Endothelial cell of umbilical vein (primary cell): Measurements from ENCODE around the gene GPATCH4. TPM values are rescaled to one million over a fixed set of nuclear protein-coding genes. Genes with fewer than 3 reads are reported as not detected.

ENCODE experiments used
- BruUV-seq: library from RNA; stranded (reverse); fragments of 400-500 nt; replicated peaks from 2 replicates; lab custom pipeline; 2021; lab: Mats Ljungman, UMichigan
- CTCF ChIA-PET: fragments of 300-600, 350-600 bp; sonication (Branson Sonifier 250); formaldehyde crosslinking; loops from one replicate; lab custom pipeline; 2021; ENCODE audit warnings: antibody characterized with exemption, inconsistent platforms; lab: Charles Lee
- POLR2A ChIA-PET: fragments of 300-600, 350-600 bp; sonication (Branson Sonifier 250); formaldehyde crosslinking; loops from one replicate; lab custom pipeline; 2021; ENCODE audit warnings: antibody characterized with exemption, inconsistent platforms; lab: Charles Lee
- DNase-seq: peaks from one replicate; pipeline ENCODE4 v3.0.0-alpha.2; 2011; ENCODE audit warnings: low read depth, low spot score
- FAIRE-seq: peaks from 2 replicates; lab custom pipeline; 2011; peaks lifted over from hg19 to GRCh38; lab: Jason Lieb, UNC
- H2AFZ ChIP-seq: 2 replicates; pipeline ENCODE4 v1.6.0; 2012; ENCODE audit warnings: low read depth, low read length, control low read depth, inconsistent platforms
- H3K27ac ChIP-seq: 2 replicates; pipeline ENCODE4 v1.5.1; 2011; ENCODE audit warnings: low read depth, mild to moderate bottlenecking, control low read depth, low read length, moderate library complexity; ENCODE audit not compliant: insufficient read depth
- H3K27me3 ChIP-seq, 2 experiments: 2 replicates each; pipeline versions ENCODE4 v1.6.0 to v1.6.1; 2011; ENCODE audit warnings: low read length in 2 of 2, mixed read lengths in 1 of 2; ENCODE audit not compliant: control insufficient read depth in 2 of 2, insufficient read depth in 2 of 2
- H3K36me3 ChIP-seq, 2 experiments: 2 replicates in 1 of 2; 3 replicates in 1 of 2; pipeline ENCODE4 v1.5.1; 2011; ENCODE audit warnings: low read length in 2 of 2, mild to moderate bottlenecking in 1 of 2, moderate library complexity in 1 of 2; ENCODE audit not compliant: control insufficient read depth in 2 of 2, insufficient read depth in 2 of 2; ENCODE audit errors: extremely low read depth in 1 of 2
- H3K4me1 ChIP-seq: 3 replicates; pipeline ENCODE4 v1.5.1; 2011; ENCODE audit warnings: mild to moderate bottlenecking, low read length; ENCODE audit not compliant: control insufficient read depth, insufficient read depth; ENCODE audit errors: extremely low read depth
- H3K4me2 ChIP-seq: 2 replicates; pipeline ENCODE4 v1.6.1; 2011; ENCODE audit warnings: low read length, control low read depth, mixed read lengths; ENCODE audit not compliant: insufficient read depth
- H3K4me3 ChIP-seq, 3 experiments: fragments of 200-600 bp in 1 of 3; sonication (generic), shearing (Covaris generic) in 1 of 3; replicated peaks in 1 of 3; 2 replicates each; pipeline ENCODE4 v1.5.1; 2011 to 2016; ENCODE audit warnings: control low read depth in 3 of 3, low read length in 3 of 3, mild to moderate bottlenecking in 2 of 3, inconsistent platforms in 1 of 3, low read depth in 1 of 3, moderate library complexity in 1 of 3; ENCODE audit not compliant: insufficient read depth in 1 of 3
- H3K79me2 ChIP-seq: 2 replicates; pipeline ENCODE4 v1.6.0; 2012; ENCODE audit warnings: low read length, inconsistent platforms; ENCODE audit not compliant: control insufficient read depth, insufficient read depth
- H3K9ac ChIP-seq: replicated peaks from 2 replicates; pipeline ENCODE3; 2011; ENCODE audit warnings: low read length, control low read depth; ENCODE audit not compliant: insufficient read depth; ENCODE audit errors: extremely low read depth
- H3K9me1 ChIP-seq: replicated peaks from 3 replicates; pipeline ENCODE4 v1.6.0; 2011; ENCODE audit warnings: mild to moderate bottlenecking, low read length; ENCODE audit not compliant: control insufficient read depth, insufficient read depth; ENCODE audit errors: extremely low read depth
- H3K9me3 ChIP-seq: replicated peaks from 2 replicates; pipeline ENCODE4 v1.5.1; 2012; ENCODE audit warnings: low read length, inconsistent platforms; ENCODE audit not compliant: control insufficient read depth, insufficient read depth
- H4K20me1 ChIP-seq: replicated peaks from 2 replicates; pipeline ENCODE3; 2011; ENCODE audit warnings: mild to moderate bottlenecking, low read length; ENCODE audit not compliant: control insufficient read depth, insufficient read depth; ENCODE audit errors: extremely low read depth
- CTCF ChIP-seq, 2 donors: IDR thresholded peaks; 1 replicate in 1 of 2; 2 replicates in 1 of 2; pipeline ENCODE4 v1.5.1; 2011; ENCODE audit warnings: low read length in 2 of 2, mild to moderate bottlenecking in 2 of 2, moderate library complexity in 2 of 2, control low read depth in 1 of 2, inconsistent platforms in 1 of 2, low read depth in 1 of 2; ENCODE audit not compliant: insufficient read depth in 1 of 2; ENCODE audit errors: extremely low read depth in 1 of 2
- FOS ChIP-seq: IDR thresholded peaks from 2 replicates; pipeline ENCODE4 v1.6.1; 2011; ENCODE audit warnings: mild to moderate bottlenecking, low read length, moderate library complexity, borderline replicate concordance; ENCODE audit not compliant: insufficient read depth
- GATA2 ChIP-seq: IDR thresholded peaks from 2 replicates; pipeline ENCODE4 v1.7.0; 2011; ENCODE audit warnings: low read depth, mild to moderate bottlenecking, moderate library complexity, mixed read lengths, low read length; ENCODE audit not compliant: insufficient read length, insufficient read depth
- POLR2A ChIP-seq: IDR thresholded peaks from 2 replicates; pipeline ENCODE4 v1.6.1; 2012; ENCODE audit warnings: low read depth, mild to moderate bottlenecking, control low read depth, low read length
- POLR2AphosphoS5 ChIP-seq: IDR thresholded peaks from 2 replicates; pipeline ENCODE4 v1.6.1; 2012; ENCODE audit warnings: low read depth, mild to moderate bottlenecking, control low read depth, low read length, moderate library complexity; ENCODE audit not compliant: insufficient read depth
- dilution Hi-C: fragments of 300-500 bp; cut with MboI; formaldehyde crosslinking; loops from one replicate; pipeline ENCODE4 v1.15.0; 2019; ENCODE audit warnings: low sequenced_read_pairs; ENCODE audit not compliant: extremely low pct_ligation_motif_present
- intact Hi-C: fragments of 100-400 bp; cut with micrococcal nuclease; formaldehyde crosslinking; loops from one replicate; pipeline ENCODE4 v1.10.0; 2022
- polyA plus RNA-seq, 4 experiments: library from polyadenylated mRNA; depleted of rRNA in 3 of 4; stranded (reverse) in 3 of 4; unstranded in 1 of 4; fragments of >200 nt; gene quantifications; 2 replicates each; pipeline versions ENCODE4 v1.2.1 to v1.2.3, GENCODE V29; 2011 to 2012; ENCODE audit warnings: missing spikeins in 1 of 4
- total RNA-seq: library from RNA; stranded (reverse); gene quantifications from 2 replicates; pipeline ENCODE4 v1.2.3, GENCODE V29; 2021

GPATCH4 gene
- total and polyA plus RNA-seq, 2 donors (not counting 3 experiments of a cell fraction or from before 2014, with no cell fraction given) = 22.4 to 29.2 TPM

DNA sequence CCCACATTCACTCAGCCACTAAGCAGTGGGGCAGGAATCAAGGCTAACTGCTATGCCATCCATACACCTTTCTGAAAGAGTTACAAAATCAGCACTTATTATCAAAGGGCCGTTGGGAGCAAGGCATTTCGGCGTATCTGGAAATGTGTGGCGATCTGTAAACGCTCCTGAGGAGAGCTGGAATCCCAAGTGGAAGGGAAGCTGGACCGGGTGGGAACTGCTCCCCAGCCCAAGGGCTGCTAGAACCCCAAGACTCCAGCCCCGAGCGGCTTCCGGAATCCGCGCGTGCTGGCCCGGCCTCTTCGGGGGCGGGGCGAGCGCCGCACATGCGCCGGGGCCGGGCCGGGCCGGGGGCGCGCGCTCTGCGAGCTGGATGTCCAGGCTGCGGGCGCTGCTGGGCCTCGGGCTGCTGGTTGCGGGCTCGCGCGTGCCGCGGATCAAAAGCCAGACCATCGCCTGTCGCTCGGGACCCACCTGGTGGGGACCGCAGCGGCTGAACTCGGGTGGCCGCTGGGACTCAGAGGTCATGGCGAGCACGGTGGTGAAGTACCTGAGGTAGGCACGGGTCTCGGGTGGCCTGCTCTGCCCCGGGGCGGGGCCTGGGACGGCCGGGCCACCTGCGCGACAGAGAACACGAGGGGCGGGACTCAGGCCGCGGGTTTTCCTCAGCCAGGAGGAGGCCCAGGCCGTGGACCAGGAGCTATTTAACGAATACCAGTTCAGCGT lies 9.7 kb downstream of the GPATCH4 start, which contains the start of gene NAXE:
Gene NAXE (plus strand): TSS at position 345 of the 726 bp plus-strand sequence. CDS start 29 bp downstream, at position 374.
- CTCF ChIA-PET = interaction anchor here (1.0 to 4.9 kb wide), 11 partner anchors 8 to 206 kb away, joined by 3 to 32 read pairs (median 4); partner anchors contain the start of genes GPATCH4 and TTC24
- Histone ChIP-seq H3K9me1 (no peaks in the 10 kb centered on the region), H2AFZ (peak within 1 kb of the TSS; percentile 75), H4K20me1 (no peaks in the 10 kb centered on the region), H3K4me3 (peak within 1 kb of the TSS; percentile 52 to 77 (median 75)), H3K9me3 (no peaks in the 10 kb centered on the region), H3K9ac (peak within 1 kb of the TSS; percentile 67), H3K27ac (peak within 1 kb of the TSS; percentile 32), H3K4me2 (peak within 1 kb of the TSS; percentile 79), H3K4me1 (peaks cover 17% of the 10 kb centered on the region), H3K79me2 (peaks cover 5% of the 10 kb centered on the region), H3K36me3 (peaks cover 0 to 24% of the 10 kb centered on the region in 2 experiments), H3K27me3 (no peaks in the 10 kb centered on the region)
- BruUV-seq = no TSS peak
- peak; percentile 91 for TF ChIP-seq POLR2AphosphoS5
- no peak for TF ChIP-seq CTCF (IDR thresholded peaks at IDR 0.05; ENCODE audit: extremely low read depth in 1 of 2, insufficient read depth in 1 of 2, low read depth in 1 of 2, low read length in 2 of 2)
- peak; percentile 93 for TF ChIP-seq POLR2A
- FAIRE-seq (peak; percentile 93), DNase-seq (peak; percentile 67)
- POLR2A ChIA-PET = interaction anchor here (1.8 kb wide), 1 partner anchor 10 kb away, joined by 9 read pairs; the partner anchor contains the start of gene GPATCH4
- intact Hi-C loops = loop anchor here (5.0 kb wide), 1 partner anchor 89 kb away; the partner anchor contains the start of gene MEF2D
- dilution Hi-C loops = no loop called here

GRCh38 chr1:156591181-156591431 lies 10.2 kb downstream of the GPATCH4 start:
- Histone ChIP-seq H2AFZ (peak overlapping the region; percentile 75), H3K27ac (no peak overlapping the region), H3K4me2 (peak overlapping the region; percentile 79), H3K79me2 (peaks cover 5% of the 10 kb centered on the region), H3K4me1 (peaks cover 17% of the 10 kb centered on the region), H3K4me3 (peak overlapping the region in 2 of 3 experiments; percentile 75 to 77), H3K9me3 (no peaks in the 10 kb centered on the region), H4K20me1 (no peaks in the 10 kb centered on the region), H3K9me1 (no peaks in the 10 kb centered on the region), H3K36me3 (peaks cover 0 to 20% of the 10 kb centered on the region in 2 experiments), H3K27me3 (no peaks in the 10 kb centered on the region), H3K9ac (no peak overlapping the region)
- dilution Hi-C loops (no loop called here), intact Hi-C loops (loop anchor here (5.0 kb wide), 1 partner anchor 89 kb away; the partner anchor contains the start of gene MEF2D)
- no peak for DNase-seq
- TF ChIP-seq FOS (no peak), GATA2 (no peak)
- BruUV-seq = TSS peak; percentile 3
- no peak for FAIRE-seq
- POLR2A ChIA-PET = interaction anchor here (1.8 kb wide), 1 partner anchor 10 kb away, joined by 9 read pairs; the partner anchor contains the start of gene GPATCH4
- CTCF ChIA-PET = interaction anchor here (0.7 to 4.9 kb wide), 11 partner anchors 8 to 205 kb away, joined by 3 to 32 read pairs (median 4); partner anchors contain the start of genes GPATCH4 and TTC24
